GM12875 (cell line): Measurements from ENCODE around the gene RAB2B.

ENCODE experiments used
- H3K4me3 ChIP-seq: one replicate; pipeline ENCODE4 v1.5.1; 2011; ENCODE audit warnings: low read depth, low read length, control low read depth
- CTCF ChIP-seq: IDR thresholded peaks from 2 replicates; pipeline ENCODE4 v1.5.1; 2011; ENCODE audit warnings: low read depth, mild to moderate bottlenecking, control low read depth, inconsistent platforms, low read length, moderate library complexity, borderline replicate concordance; ENCODE audit not compliant: insufficient read depth

RAB2B gene

GRCh38 chr14:21505012-21505553 lies 28.3 kb upstream of the RAB2B start:
- TF ChIP-seq CTCF: no peak
- no peak overlapping the region for H3K4me3 ChIP-seq

GRCh38 chr14:21503376-21503775 lies 26.6 kb upstream of the RAB2B start:
- no peak for TF ChIP-seq CTCF
- no peak overlapping the region for H3K4me3 ChIP-seq

- no peak for TF ChIP-seq CTCF
- H3K4me3 ChIP-seq: no peak overlapping the region
These were observed 24.8 kb upstream of the RAB2B start for GRCh38 chr14:21501568-21501967.

- no peak overlapping the region for H3K4me3 ChIP-seq
- peak; percentile 35; the same call in 1 of the 2 replicates for TF ChIP-seq CTCF
These were observed 22.1 kb upstream of the RAB2B start for GRCh38 chr14:21498540-21499526.

GRCh38 chr14:21496453-21496852 lies 19.7 kb upstream of the RAB2B start:
- no peak overlapping the region for H3K4me3 ChIP-seq
- no peak for TF ChIP-seq CTCF

GRCh38 chr14:21494902-21495762 lies 18.4 kb upstream of the RAB2B start:
- no peak overlapping the region for H3K4me3 ChIP-seq
- no peak for TF ChIP-seq CTCF
